ENCODE results near the gene RNPEPL1.
A peak's percentile ranks its signal among the peaks of the same experiment; 100 is the strongest.
"Not testable (repeated sequence)": the region's sequence is repeated elsewhere in the genome, so short reads cannot be mapped to it uniquely, and the experiment has no call there.

RNPEPL1 gene

DNA sequence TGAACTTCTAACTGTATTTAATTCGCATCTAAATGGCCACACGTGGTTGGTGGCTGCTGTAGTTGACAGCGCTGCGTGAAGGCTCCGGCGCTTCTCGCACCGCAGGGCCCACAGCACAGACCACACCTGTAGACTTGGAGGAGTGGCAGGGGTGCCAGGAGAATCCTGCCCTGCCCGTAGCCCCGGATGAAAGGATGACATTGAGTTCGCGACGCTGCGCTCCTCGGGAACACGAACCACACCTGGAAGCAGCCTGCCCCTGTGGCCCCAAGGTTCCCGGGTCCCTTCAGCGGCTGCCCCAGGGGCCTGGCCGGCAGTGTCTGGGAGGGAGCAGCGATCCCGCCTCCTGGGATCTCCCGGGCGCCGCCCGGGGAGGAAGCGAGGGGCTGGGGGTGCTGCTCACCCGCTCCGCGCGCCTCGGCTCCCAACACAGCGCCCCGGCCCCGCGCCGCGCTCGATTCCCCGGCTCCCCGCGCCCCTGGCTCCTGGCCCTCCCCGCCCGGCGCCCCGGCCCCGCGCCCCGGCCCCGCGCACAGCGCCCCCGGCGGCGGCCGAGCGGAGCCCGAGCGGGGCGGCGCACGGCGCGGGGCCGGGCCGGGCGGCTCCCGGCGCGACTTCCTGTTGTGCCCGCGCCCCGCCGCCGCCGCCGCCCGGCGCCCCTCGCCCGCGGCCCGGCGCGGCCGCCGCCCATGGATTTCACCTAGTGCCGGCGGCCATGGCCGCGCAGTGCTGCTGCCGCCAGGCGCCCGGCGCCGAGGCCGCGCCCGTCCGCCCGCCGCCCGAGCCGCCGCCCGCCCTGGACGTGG lies at the start of gene RNPEPL1:
RNPEPL1 (plus strand) TSS at position 613 of the 806 bp plus-strand sequence; CDS start at position 716, 103 bp downstream.
- DNase-seq, result no peak

DNA sequence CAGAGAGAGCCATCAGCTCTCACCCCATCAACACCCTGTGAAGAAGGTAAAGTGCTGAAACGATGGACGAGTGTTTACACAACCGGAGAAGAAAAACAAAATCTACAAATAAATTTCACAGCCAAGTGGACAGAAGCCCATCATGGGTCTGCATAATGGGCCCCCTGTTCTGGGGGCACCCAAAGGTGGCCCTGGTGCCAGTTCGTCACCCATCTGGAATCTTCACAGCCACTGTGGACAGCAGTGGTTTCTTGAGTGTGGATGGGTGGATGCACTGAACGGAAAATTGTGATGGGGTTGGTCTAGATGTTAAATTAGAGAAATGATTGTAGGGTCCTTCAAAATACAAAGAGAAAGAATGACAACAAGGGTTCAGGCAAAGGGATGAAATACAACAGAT lies 49.3 kb upstream of the RNPEPL1 start:
- DNase-seq, result no peak

- DNase-seq, result no peak
Measured at GRCh38 chr2:240519396-240520129, 48.7 kb upstream of the RNPEPL1 start.

DNA sequence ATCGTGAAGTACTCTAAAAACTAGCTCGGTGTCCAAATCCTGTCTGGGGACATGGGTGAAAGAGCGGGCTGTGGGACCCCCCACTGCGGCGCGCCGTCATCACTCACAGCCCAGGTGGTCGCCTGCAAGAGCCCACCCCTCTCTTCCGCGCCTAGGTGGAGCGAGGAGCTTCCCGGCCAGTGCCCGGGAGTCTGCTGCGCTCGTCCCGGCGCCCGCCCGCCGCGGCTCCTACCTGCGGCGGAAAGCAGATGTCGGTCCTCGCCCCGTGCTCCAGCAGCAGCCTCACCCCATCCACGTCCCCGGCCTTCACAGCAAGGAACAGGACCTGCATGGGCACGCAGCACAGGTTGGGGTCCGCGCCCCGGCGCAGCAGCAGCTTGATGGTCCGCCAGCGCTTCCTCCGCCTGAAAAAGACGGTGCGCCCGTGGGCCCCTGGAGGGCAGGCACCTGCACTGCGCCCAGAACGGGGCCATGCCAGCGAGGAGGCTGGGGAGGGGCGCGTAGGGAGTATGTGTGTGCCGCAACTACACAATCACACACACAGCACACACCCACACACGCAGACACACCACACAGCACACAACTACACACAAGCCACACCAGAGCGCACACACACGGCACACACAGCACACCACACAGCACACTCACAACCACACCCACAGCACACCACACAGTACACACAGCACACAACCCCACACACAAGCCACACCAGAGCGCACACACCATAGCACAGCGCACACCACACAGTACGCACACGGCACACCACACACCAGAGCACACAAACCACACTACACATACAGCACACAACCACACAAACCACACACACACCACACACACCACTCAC lies 47.9 kb upstream of the RNPEPL1 start:
- no peak for DNase-seq

DNA sequence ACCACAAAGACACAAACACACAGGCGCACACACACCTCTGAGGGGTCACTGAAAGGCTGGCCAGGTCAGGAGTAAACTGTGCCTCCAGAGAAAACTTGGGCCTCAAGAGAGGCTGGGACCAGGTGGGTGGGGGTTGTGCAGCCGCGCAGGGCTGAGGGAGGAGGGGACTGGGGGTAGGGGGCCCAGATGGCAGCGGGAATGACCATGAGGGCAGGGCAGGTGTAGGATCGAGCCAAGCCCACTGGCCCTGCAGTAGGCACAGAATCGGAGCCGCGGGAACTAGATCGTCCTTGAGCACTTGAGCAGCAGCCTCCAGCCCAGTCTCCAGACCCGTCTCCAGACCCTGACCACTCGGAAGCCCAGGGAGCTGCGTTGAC lies 47.3 kb upstream of the RNPEPL1 start:
- no peak for DNase-seq

DNA sequence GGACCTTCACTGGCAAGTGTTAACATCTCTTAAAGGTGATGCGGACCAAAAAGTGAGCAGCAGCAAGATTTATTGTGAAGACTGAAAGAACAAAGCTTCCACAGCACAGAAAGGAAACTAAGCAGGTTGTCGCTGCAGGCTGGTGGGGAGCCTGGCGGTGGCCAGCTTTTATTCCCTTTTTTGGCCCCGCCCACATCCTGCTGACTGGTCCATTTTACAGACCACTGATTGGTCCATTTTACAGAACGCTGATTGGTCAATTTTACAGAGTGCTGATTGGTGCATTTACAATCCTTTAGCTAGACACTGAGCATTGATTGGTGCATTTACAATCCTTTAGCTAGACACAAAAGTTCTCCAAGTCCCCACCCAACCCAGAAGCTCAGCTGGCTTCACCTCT lies 46.4 kb upstream of the RNPEPL1 start:
- DNase-seq, result not testable (repeated sequence)

DNA sequence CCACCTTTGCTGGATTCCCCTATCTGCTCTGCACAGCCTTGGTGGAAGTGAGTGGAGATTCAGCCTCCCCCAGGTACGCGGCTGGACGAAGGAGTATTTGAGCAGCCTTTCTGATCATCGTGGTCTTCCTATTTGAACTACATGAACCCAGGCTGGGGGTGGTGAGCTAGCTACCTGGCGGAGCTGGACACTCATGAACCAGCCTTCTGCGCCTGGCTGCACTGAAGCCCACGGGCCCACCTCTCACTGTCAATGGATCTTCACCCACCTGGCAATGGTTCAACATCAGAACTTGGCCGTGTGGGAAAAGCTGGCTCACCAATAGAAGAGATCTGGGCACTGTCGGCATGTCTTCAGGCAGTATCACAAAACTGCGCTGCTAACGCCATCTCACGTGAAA lies 45.9 kb upstream of the RNPEPL1 start:
- DNase-seq, result no peak

DNA sequence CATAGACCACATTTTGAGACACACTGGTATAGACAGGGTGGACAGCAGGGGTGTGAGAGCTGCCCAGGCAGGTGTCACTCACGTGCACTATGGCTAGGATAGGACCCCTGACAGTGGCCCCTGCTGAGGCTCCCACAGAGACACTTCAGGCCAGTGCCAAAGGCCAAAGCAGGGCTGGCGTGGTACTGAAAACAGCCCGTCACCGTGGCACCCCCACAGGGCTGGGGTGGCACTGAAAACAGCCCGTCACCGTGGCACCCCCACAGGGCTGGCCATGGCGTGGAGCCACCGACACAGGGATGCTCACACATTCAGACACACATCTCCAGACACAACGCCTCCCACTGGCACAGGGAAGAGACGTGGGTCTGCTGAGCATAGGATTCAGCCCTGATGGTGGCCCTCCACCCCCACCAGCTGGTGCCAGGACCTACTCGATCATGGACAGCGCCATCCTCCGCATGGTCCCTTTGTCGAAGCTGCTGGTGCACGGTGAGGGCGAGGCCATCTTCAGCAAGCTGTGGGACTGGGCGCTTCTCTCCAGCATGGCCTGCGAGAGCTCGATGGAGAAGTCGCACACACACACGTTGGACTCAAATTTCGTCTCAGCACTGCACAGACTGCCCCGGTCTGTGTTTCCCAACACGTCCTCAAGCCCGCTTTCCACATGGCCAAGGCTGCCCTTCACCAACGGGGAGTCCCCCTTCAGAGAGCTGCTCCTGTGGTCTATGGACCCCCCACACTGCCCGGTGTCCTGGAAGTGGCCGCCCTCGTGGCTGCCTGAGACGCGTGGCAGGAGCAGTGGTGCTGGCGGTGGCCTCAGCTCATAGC lies 44.6 kb upstream of the RNPEPL1 start:
- DNase-seq, result no peak

- peak; percentile 17 for DNase-seq
Measured at GRCh38 chr2:240524963-240525718, 43.1 kb upstream of the RNPEPL1 start.

GRCh38 chr2:240525802-240526201 lies 42.5 kb upstream of the RNPEPL1 start:
- DNase-seq, result no peak

GRCh38 chr2:240526521-240526920 lies 41.8 kb upstream of the RNPEPL1 start:
- DNase-seq, result no peak

GRCh38 chr2:240527153-240527750 lies 41.0 kb upstream of the RNPEPL1 start:
- no peak for DNase-seq

GRCh38 chr2:240528406-240529040 lies 39.8 kb upstream of the RNPEPL1 start:
- DNase-seq, result no peak

DNA sequence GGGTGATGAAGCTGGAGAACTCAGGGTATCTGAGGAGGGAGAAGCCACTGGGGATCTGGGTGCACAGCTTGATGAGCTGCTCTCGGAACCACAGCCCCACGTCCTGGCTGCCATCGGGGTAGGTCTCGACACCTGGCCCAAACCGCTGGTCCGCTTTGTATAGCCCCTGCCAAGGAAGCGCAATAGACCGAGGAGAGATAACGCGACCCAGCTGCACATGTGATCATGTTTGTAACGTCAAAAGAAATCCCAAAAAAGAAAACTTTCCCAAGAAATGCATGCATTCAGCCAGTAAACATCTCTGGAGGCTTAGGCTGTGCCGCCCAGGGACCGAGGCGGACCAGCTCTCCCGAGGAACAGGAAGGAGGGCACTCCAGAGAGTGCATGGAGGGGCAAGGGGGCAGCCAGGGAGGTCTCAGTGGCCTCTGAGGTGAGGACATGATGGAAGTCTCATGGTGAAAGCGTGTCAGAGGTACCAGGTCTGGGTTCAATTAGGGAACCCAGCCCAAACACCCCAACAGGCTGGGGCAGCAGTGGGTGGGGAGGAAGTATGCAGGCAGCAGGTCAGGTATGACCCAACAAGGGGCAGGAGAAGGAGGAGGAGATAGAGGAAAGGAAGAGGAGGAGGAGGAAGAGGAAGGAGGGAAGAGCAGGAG lies 38.8 kb upstream of the RNPEPL1 start:
- DNase-seq, result no peak

DNA sequence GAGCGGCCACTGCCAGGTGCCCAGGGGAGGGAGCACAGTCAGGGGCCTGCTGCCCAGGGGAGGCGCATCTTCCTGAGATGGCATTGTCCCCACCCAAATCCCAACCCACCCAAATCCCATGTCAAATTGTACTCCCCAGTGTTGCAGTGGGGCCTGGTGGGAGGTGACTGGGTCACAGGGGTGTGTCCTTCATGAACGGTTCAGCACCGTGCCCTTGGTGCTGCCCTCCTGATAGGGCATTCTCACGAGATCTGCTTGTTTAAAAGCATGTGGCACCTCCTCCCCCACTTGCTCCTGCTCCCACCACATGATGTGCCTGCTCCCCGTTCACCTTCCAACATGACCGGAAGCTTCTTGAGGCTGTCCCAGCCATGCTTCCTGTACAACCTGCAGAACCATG lies 38.1 kb upstream of the RNPEPL1 start:
- DNase-seq, result no peak

DNA sequence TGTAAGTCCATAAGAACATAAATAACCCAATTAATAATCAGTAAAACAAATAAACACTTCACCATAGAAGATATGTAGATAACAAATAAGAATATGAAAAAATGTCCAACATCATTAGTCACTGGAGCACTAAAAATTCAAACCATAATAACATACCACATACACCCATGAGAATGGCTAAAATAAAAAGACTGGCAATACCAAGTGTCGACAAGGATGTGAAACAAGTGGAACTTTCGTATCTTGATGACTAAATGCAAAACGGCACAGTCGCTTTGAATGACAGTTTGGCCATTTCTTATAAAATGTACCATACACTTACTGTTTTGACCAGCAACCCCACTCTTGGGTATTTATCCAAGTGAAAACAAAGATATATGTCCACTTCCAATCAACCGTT lies 37.2 kb upstream of the RNPEPL1 start:
- no peak for DNase-seq

DNA sequence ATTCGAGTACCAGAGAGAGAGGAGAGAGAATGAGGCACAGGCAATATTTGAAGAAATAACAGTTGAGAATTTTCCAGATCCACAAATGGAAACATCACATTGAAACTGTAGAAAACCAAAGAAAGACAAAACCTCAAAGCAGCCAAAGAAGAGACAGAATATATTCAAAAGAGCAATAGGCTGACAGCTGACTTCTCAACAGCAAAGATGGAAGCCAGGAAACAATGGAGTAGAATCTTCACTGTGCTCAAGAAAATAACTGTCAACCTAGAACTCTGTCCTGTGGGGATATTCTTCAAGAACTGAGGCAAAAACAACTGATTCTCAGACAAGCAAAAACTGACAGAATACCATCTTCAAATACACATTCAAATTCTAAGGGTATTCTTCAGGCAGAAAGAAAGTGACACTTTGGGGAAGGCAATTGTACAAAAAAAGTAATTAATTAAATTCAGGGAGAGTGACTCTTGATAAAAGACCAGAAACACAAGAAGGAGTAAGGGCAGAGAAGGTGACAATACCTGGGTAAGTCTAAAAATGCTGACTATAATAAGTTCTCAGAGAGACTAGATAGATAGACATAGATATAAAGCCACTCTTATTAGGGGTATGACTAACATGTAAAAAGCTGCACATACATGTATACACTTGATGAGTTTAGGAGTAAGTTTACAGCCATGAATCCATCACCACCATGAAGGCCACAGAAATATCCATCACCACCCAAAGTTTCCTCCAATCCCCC lies 36.1 kb upstream of the RNPEPL1 start:
- no peak for DNase-seq

GRCh38 chr2:240538031-240538780 lies 30.1 kb upstream of the RNPEPL1 start:
- no peak for DNase-seq

DNA sequence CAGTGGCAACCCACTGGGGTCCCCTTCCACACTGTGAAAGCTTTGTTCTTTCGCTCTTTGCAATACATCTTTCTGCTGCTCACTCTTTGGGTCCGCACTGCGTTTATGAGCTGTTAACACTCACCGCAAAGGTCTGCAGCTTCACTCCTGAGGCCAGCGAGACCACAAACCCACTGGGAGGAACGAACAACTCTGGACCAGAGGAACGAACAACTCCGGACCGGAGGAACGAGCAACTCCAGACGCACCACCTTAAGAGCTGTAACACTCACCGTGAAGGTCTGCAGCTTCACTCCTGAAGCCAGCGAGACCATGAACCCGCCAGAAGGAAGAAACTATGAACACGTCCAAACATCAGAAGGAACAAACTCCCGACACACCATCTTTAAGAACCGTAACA lies 29.2 kb upstream of the RNPEPL1 start:
- DNase-seq, result not testable (repeated sequence)
